NOMO-1 treated with dmso at 0.1 percent for 144 hours (cell line): Measurements from ENCODE around the gene MTPN.
A peak's percentile ranks its signal among the peaks of the same experiment; 100 is the strongest.

Experiments
- DNase-seq: peaks from one replicate; lab custom pipeline; 2025; ENCODE audit not compliant: unreplicated experiment; lab: John Stamatoyannopoulos, UW

The MTPN gene

DNA sequence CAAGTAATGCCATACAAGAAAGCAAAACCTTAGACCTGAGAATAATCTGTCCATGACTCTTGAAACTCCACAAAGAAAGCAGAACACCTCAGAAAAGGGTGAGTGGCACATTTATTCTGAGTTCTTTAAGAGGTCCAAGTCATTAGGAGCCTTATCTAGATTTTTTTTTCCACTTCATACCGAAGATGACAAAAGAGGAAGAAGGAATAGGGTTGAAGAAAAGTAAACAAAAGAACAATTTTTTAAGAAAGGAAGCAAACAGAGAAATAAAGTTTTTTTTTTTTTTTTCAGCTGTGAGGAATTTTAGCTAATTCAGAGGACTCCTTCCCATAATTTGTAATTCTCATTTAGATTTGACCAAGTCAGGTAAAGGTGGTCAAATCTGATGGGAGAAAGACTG is 13.1 kb upstream of the MTPN start:
- DNase-seq: no peak

DNA sequence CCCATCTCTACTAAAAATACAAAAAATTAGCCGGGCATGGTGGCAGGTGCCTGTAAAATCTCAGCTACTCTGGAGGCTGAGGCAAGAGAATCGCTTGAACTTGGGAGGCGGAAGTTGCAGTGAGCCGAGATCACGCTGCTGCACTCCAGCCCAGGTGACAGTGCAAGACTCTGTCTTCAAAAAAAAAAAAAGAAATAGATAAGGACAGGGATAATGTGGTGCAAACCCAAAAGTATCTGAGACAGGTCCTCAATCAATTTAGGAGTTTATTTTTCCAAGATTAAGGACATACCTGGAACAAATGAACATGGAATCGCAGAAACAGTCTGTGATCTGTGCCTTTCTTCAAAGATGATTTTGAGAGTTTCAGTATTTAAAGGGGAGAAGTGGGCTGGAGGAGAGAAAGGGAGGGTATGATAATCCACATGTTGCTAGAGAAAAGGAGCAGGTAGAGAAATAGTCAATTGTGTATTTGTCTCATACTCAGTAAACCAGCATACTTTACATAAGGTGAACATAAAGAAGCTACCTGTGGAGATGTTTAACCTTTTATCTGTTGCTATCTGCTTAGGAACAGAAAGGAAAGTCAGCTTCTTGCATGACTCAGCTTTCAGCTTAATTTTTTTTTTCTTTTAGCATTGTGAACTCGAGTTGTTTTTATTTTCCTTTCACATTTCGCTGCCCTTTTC is 4.9 kb upstream of the MTPN start:
- no peak for DNase-seq

DNA sequence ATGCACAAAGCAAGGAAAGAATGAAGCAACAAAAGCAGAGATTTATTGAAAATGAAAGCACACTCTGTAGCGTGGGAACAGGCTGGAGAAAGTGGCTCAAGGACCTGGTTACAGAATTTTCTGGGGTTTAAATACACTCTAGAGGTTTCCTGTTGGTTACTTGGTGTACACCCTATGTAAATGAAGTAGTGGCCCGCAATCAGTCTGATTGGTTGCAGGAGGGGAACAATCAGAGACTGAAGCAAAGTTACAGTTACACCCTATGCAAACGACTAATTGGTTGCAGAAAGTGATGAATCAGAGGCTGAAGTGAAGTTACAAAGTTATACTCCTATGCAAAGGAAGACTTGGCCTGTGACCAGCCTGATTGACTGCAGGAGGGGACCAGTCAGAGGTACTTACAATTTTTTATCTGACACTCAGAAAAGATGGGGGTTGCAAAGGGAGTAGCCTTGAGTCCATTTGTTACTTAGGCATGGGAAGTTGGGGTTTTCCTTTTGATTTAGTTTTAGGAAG is 3.6 kb upstream of the MTPN start:
- peak; percentile 52 for DNase-seq

DNA sequence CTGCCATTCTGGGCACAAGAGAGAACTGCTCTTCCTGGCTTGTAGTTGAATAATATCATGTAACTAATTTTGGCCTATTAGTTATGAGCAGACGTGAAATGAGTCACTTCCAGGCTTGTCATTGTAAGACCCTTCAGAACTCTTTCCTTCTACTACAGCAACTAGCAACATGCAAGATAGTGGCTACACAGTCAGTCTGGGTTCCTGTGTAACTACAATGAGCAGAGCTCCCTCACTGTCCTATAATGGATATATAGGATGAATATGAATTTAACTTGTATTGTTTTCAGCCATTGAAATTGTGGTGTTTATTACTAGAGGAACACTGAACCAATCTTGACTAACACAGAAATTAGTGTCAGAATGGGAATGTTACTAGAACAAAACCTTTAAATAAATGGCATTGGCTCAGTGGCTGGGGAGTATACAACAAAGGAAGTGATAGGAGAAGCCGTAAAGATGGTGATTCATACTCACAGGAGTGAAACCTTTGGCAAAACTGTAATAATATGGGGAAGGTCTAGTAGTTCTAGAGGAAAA is 2.9 kb upstream of the MTPN start:
- no peak for DNase-seq

DNA sequence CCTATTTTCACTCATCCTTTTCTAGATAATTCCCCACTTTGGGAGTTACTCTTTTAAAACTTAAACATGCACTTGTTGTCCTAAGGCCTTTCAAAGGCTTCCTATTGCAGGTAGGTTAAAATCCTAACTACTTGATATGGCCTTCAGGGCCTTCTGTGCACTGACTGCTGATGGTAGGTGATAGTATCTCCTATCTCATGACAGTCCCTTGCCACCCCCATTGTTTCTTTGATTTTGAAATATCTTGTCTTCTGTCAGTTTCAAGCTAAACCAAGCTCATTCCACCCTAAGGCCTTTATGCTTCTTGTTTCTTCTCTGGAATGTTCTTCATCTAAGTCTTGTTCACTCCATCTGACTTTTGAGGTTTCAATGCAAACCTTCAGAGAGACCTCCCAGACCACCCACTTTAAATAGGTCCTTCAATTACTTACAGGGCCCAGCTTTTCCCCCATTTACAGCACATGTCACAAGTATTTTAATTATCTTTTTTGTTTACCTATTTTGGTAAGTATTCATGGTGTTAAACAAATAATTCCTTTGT is 2.4 kb upstream of the MTPN start:
- DNase-seq: no peak

DNA sequence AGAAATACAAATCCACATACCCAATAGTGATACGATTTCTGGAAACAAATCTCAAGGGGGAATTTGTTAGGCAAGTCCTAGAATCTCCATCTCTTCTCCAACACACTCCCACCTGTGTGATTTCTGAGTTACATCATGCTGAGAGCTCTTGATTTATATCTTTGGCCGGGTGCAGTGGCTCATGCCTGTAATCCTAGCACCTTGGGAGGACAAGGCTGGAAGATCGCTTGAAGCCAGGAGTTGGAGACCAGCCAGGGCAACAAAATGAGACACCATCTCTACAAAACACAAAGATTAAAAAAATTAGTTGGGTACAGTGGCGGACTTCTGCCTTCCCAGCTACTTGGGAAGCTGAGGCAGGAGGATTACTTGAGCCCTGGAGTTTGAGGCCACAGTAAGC is 1.5 kb upstream of the MTPN start:
- no peak for DNase-seq

DNA sequence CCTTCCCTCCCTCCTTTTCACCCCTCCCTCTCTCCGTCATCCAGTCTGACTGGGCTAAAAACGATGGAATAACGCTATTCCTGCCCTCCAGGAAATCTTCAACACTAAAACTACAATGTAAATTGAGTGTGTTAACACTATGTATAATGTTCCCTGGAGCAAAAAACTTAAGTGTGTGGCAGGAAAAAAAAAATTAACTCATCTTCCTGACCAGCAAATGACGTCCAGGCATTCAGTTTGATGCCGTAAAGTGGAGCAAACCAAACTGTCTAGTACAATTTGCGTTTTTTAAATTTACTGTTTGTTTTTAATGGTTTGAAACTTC is 545 bp upstream of the MTPN start:
- no peak for DNase-seq

DNA sequence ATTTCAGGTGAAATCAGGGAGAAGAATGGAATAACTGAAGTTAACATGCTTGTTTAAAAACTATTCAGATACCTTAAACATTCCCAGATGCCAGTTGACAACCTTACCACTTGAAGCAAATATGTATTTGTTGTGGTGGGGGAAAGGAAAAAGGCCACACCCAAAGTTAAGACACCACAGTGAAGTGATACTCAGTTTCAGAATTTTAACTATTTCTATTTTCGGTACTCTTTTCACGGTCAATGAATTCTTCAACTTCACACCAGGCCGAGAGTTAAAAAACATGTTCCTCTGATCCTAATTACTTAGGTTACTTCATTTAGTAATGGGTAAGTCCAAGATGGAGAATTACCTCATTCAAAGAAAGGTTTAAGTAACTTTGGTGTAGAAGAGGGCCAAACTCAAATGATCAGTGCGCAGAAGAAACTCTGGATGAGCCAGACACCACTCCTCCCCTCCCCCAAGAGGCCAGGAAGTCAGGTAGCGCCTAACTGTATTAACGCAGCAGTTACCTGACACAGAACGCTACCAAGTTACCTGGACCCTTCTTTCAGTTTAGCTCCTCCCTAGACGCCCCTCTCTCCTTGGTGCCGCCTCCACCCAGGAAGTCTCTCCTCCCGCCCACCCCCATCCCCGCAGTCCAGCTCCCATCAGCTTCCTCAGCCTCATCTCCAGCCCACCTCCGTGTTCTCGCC is 700 bp downstream of the MTPN start:
- DNase-seq: no peak

DNA sequence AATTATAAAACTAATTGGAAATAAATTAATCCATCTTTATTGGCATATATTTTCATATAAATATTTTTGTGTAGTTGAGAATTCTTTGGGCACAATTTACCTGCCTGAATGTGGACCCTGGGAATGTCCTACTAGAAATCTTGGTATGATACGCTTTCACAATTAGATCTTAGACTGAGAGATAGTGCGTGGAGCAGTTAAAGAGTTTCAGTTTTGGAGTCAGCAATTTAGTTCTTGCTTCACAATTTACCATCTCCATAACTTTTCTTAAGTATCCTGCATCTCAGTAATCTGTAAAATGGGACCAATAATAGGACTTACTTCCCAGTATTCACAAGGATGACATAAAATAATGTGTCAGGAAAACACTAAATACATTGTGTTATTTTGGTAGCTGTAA is 2.0 kb downstream of the MTPN start:
- no peak for DNase-seq

DNA sequence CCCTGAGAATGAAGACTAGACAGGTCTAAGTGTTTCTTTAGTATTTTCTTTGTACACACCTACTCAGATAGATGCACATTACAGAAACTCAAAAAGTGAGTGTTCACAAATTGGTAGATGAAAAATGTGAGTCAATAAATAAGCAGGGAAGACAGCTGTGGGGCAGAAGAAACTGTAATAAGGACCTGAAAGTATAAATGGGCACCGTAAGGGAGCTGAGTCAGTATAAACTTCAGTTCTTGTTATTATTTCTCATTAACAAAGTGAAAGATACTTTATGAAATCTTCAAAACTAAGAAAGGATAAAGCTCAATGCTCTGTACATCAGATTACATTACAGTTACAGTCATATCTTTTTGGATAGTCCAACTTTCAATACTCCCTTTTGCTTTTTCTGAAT is 2.5 kb downstream of the MTPN start:
- DNase-seq: no peak

DNA sequence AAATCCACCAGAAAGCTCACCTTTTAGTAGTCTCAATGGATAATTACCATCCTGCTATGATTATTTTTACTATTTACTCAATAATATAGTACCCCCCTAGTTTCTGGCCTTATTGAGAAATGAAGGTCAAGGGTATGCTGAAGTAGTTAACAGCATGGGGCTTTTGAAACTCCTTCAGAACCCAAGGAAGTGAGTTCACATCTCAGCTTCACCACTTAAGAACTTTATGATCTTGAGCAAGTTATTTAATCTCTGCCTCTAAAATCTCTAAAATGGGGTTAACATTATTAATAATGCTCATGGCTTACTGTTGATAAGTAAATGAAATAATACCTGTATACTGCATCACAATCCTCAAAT is 5.8 kb downstream of the MTPN start:
- DNase-seq: no peak

DNA sequence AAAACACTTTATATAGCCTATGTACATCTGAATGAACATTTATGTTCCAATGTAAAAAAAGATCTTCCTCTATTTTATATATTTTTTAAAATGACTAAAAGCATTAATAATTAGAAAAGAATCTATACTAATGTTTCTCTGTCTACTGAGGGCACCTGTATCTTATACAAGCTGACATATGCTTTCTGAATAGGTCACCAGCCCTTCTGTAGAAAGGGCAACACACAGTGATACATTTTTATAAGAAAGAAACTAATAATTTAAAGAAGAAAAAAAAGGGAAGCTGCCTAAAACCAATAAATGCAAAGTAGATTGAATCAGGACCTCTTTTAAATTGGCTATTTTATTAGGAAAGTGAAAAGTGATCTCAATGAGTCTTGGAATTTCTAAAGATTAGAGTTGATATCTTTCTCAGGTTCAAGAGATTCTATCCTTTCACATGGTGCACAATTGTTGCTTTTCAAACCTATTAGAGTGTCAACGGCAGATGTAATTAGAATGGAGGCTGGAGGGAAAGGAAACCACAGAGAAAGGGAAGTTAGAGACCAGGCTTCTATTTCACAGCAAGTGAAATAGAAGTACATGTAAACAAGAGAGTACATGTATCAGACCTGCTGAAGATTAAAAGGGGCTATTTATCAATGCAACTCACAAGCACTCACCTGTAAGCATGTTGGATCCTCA is 6.3 kb downstream of the MTPN start:
- DNase-seq: peak; percentile 29

DNA sequence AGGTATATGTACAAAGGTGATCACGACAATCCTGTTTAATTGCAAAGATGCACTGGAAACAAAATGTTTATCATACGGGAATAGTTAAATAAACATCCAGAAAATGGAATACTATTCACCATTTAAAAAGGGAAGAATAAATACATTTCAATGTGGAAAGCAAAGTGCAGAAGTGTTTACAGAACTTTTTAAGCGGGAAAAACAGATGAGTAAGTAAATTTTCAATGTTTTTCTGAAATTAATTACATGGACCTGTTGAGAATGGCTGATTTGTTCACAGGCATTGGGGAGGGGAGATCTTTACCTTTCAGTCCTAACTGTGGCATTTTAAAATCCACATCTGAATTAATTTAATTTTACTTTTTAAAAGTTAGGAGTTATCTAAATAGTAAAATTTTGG is 7.1 kb downstream of the MTPN start:
- DNase-seq: no peak

DNA sequence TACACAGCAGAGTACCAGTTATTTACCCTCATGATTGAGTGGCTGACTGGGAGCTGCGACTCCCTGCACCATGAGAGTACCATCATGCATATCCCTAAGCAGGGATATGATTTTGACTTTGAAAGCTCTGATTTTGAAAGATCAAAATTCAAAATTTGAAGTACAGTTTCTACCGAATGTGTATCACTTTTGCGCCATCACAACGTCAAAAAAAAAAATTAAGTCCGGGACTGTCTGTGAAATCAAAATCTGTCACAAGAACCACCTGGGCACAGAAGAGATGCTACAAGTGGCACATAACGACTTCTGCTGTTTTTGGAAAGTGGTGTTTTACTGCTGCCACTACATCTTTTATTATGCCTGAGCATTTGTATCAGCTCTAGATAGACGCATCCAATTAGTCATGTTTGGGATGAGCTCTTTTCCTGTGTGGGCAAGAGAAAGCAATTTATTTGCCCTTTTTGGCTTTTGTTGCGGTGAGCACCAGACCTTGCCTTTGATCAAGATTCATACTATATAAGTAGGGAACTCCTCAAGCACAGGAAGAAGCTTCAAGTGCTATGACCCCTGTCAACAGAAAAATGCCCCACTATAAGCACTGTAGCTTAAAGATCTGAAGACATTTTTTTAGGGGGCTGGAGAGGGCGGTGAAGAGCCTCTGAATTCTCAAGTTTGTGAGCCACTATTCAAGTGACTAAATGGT is 10.7 kb downstream of the MTPN start:
- DNase-seq: no peak

DNA sequence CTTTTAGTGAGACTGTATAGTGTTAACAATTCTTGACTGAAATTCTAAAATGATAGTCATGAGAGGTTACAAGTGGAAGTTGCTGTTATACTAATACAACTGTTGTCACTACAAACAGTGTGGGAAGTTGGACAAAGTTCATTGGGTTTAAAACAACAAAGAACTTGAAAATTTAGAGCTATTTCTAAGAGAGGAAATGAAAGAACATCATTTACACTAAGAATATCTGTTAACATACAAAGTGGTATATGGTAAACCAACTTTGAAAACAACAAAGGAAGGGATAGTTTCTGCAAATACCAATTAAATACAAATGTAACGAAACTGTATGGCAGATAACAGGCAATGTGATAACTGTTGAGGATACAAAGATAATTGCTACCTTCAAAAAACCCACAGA is 11.6 kb downstream of the MTPN start:
- no peak for DNase-seq

DNA sequence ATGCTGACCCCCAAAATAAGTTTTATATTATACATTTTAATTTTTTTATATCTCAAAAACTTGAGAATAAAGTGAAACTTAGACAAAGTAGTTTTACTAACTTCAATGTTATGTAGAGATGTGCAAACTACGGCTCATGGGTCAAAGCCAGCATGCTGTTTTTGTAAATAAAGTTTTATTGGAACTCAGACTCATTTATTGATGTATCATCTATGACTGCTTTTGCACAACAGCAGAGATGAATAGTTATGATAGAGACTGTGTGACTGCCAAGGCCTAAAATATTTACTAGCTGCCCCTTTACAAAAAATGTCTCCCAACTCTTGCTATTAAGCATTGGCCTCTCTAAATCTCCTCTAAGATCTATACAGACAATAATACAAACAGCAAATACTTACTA is 12.4 kb downstream of the MTPN start:
- no peak for DNase-seq

DNA sequence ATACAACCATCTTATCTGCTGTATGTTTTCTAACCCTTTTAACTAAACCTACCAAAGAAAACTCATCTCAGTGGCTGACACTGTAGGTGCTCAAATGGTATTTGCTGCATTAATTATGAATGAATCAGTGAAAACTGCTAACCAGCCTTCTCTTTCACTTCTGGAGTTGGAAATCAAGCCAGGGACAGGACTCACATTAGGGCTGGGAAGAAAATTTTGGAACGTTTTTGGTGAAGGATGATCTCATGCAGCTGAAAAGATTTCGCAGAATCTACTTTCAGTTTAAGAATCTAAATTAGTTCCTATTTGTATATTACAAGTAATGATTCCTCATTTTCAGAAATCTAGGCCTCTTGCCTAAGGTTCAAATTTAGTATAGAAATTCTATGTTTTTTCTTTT is 12.9 kb downstream of the MTPN start:
- no peak for DNase-seq

DNA sequence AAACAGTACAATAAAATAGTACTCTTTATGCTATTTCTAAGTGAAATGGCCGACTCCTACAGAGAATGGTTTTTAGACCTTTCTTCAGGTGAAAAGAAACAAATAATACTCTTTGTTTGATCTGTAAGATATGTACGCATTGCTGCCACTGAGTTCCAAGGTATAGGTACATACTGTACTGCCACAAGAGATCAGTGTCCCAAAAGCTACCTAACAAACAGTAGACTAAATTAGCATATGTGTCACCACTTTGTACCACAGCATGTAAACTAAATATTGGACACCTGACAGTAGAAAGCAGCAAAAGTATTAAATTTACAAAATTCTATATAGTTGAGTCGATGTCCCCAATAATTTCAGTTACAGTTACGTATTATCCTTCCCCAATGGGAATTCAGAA is 14.4 kb downstream of the MTPN start:
- no peak for DNase-seq

DNA sequence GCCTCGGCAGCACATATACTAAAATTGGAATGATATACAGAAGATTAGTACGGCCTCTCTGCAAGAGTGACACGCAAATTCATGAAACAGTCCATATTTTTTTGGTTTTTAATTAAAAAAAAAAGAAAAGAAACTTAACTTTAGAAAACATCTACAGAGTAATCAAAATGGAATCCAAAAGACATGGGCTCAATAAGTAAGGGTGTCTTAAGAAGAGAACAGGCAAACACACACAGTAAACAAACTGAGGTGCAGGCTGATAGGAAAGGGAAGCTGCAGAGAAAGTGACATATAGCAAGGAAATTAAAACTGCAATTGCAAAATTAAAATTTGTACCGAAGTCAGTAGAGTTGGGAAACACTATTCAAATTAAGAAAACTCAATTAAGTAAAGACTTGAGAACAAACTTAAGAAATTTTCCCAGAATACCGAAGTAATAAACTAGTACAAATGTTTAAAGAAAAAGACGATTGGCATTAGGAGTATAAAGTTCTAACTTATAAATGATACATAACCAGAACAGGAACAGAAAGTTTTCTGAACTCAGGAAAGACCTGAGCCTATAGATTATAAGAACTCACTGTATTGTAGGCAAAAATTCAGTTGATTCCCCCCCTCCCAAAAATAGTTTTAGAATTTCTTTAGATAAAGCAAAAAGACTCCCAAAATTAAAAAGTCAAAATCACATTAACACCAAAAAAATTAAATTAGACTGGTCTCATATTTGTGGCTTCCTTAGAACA is 16.3 kb downstream of the MTPN start:
- no peak for DNase-seq

DNA sequence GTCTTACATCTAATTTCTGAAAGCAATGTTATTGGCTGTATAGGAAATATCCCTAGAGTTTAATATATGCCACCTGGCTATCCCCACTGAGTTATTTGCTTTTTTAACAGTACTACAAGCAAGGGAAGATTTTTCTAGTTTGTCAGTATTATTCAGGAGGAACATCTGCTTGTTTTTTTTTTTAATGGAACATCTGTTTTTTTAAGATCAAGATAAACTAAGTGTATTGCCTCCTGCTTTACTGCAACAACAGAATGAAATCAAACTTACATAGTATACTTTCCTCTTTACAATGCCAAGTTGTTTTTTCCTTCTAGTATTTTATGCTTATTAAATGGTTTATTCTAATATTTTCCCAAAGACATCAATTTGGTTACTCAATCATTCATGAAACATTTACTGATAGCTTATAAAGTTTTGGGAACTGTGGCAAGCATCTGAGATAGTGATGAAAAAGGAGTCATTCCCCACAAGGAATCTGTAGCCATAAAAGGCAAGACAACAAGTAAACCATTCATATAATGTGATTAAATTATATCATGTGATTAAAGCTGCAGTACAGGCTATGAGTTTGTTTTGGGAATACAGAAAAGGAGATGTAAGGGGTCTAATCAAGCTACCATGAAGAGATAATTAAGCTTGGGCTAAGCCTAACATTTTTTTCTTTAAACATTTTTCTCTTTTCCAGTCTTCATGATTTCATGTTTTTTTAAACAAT is 17.4 kb downstream of the MTPN start:
- DNase-seq: no peak
